ENCODE measurements around the gene LRRTM2.

DNA sequence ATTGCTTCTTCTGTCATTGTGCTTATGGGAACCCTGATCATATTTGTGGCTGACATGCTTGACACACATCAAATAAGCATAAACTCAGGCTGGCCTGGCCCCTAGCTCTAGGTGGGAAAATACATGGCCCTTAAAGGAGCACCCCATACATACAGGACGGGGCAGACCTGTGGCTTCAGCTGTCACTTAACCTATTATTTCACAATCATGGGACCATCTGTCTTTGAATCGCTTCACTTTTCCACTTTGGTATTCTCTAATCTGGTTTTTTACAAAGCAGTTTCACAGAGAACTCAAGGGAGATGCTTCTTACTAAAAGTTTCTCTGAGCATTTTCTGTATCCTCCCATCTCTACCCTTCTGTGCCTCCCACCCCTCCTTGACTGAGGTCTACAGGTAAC, 34.6 kb upstream of the LRRTM2 start:
- TF ChIP-seq, protein P1, sequence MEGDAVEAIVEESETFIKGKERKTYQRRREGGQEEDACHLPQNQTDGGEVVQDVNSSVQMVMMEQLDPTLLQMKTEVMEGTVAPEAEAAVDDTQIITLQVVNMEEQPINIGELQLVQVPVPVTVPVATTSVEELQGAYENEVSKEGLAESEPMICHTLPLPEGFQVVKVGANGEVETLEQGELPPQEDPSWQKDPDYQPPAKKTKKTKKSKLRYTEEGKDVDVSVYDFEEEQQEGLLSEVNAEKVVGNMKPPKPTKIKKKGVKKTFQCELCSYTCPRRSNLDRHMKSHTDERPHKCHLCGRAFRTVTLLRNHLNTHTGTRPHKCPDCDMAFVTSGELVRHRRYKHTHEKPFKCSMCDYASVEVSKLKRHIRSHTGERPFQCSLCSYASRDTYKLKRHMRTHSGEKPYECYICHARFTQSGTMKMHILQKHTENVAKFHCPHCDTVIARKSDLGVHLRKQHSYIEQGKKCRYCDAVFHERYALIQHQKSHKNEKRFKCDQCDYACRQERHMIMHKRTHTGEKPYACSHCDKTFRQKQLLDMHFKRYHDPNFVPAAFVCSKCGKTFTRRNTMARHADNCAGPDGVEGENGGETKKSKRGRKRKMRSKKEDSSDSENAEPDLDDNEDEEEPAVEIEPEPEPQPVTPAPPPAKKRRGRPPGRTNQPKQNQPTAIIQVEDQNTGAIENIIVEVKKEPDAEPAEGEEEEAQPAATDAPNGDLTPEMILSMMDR (IDR thresholded peaks at IDR 0.05) = no peak
- TF ChIP-seq POLR2A (IDR thresholded peaks at IDR 0.05) = no peak

Data from lower leg skin (tissue), 3 donors.